Measurements from ENCODE around the gene ZNF367.

DNA sequence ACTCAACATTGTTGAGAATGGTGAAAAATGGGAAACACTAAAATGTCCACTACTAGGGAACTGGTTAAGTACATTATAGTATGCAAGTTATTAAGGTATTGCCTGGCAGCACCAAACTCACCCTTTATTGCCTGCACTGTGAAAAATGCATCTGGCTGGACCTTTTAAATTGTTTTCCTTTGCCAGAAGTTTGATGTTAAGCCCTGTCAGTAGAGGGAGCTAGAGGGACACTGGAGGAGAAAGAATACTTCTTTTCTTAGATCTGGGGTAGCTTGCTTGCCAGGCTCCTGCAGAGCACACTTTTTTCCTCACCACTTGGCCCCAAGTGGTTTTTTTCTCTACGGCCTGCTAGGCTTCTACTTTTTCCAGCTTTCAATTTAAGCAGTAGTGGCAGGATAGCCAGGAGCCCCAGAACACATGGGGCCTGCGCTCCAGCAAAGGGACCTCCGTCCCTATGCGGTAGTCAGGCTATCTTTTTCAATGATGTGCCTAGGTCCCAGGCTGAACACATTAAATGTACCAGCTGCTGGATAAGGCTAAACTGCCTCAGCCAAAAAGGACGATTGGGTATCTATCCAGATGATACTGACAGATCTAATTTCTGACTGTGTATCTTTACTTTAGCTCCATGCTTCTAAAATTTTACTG is 23.8 kb upstream of the ZNF367 start:
- TF ChIP-seq, protein P1, sequence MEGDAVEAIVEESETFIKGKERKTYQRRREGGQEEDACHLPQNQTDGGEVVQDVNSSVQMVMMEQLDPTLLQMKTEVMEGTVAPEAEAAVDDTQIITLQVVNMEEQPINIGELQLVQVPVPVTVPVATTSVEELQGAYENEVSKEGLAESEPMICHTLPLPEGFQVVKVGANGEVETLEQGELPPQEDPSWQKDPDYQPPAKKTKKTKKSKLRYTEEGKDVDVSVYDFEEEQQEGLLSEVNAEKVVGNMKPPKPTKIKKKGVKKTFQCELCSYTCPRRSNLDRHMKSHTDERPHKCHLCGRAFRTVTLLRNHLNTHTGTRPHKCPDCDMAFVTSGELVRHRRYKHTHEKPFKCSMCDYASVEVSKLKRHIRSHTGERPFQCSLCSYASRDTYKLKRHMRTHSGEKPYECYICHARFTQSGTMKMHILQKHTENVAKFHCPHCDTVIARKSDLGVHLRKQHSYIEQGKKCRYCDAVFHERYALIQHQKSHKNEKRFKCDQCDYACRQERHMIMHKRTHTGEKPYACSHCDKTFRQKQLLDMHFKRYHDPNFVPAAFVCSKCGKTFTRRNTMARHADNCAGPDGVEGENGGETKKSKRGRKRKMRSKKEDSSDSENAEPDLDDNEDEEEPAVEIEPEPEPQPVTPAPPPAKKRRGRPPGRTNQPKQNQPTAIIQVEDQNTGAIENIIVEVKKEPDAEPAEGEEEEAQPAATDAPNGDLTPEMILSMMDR (IDR thresholded peaks at IDR 0.05) = no peak
- TF ChIP-seq POLR2A (IDR thresholded peaks at IDR 0.05) = no peak

Data from uterus (tissue), 2 donors.